ENCODE data around the gene SAMD1. TPM values are rescaled to one million over a fixed set of nuclear protein-coding genes. Genes with fewer than 3 reads are reported as not detected.
A peak's percentile ranks its signal among the peaks of the same experiment; 100 is the strongest.

Gene SAMD1
- total and polyA plus RNA-seq, 9 of the 15 experiments (the other 6 are each of a cell fraction or from before 2014, with no cell fraction given) = 2.9 to 96.0 (median 43.5) TPM

GRCh38 chr19:14093117-14093823, 2.7 kb upstream of the SAMD1 start (continued):
- TF ChIP-seq SMARCA5 (IDR thresholded peaks at IDR 0.05) (no peak), DACH1 (IDR thresholded peaks at IDR 0.05; ENCODE audit: partially characterized antibody) (no peak), KLF13 (tag; IDR thresholded peaks at IDR 0.05; ENCODE audit: borderline replicate concordance, low read depth) (no peak), ASH1L (IDR thresholded peaks at IDR 0.05; ENCODE audit: borderline replicate concordance, low read depth, partially characterized antibody) (no peak), MED1 (CRISPR knock-in tag; IDR thresholded peaks at IDR 0.05; ENCODE audit: borderline replicate concordance) (no peak), VEZF1 (CRISPR knock-in tag; IDR thresholded peaks at IDR 0.05) (no peak), BRF2 (IDR thresholded peaks at IDR 0.05; ENCODE audit: borderline replicate concordance, insufficient read depth, insufficient read length) (no peak), CXXC5 (CRISPR knock-in tag; IDR thresholded peaks at IDR 0.05) (no peak), TCFL5 (CRISPR knock-in tag; conservative IDR thresholded peaks at IDR 0.05) (no peak), E4F1 (CRISPR knock-in tag; IDR thresholded peaks at IDR 0.05; ENCODE audit: borderline replicate concordance) (no peak), GABPA (tag; conservative IDR thresholded peaks at IDR 0.05; ENCODE audit: low read depth) (no peak), BCOR (IDR thresholded peaks at IDR 0.05) (peak; percentile 79), ZNF644 (tag; IDR thresholded peaks at IDR 0.05; ENCODE audit: low read depth) (no peak), ZNF436 (CRISPR knock-in tag; IDR thresholded peaks at IDR 0.05) (no peak), TCF3 (CRISPR knock-in tag; IDR thresholded peaks at IDR 0.05) (no peak), RAD21 (CRISPR knock-in tag; conservative IDR thresholded peaks at IDR 0.05 in 1 of 2, IDR thresholded peaks at IDR 0.05 in 1 of 2) (no peak), TRIM24 (IDR thresholded peaks at IDR 0.05) (peak in 1 of 2 experiments; percentile 61; a peak in 2 of 4 replicates), ARID2 (IDR thresholded peaks at IDR 0.05) (no peak)
- TF ChIP-seq, protein P1, sequence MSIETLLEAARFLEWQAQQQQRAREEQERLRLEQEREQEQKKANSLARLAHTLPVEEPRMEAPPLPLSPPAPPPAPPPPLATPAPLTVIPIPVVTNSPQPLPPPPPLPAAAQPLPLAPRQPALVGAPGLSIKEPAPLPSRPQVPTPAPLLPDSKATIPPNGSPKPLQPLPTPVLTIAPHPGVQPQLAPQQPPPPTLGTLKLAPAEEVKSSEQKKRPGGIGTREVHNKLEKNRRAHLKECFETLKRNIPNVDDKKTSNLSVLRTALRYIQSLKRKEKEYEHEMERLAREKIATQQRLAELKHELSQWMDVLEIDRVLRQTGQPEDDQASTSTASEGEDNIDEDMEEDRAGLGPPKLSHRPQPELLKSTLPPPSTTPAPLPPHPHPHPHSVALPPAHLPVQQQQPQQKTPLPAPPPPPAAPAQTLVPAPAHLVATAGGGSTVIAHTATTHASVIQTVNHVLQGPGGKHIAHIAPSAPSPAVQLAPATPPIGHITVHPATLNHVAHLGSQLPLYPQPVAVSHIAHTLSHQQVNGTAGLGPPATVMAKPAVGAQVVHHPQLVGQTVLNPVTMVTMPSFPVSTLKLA (conservative IDR thresholded peaks at IDR 0.05) = no peak
- TF ChIP-seq, protein P2, sequence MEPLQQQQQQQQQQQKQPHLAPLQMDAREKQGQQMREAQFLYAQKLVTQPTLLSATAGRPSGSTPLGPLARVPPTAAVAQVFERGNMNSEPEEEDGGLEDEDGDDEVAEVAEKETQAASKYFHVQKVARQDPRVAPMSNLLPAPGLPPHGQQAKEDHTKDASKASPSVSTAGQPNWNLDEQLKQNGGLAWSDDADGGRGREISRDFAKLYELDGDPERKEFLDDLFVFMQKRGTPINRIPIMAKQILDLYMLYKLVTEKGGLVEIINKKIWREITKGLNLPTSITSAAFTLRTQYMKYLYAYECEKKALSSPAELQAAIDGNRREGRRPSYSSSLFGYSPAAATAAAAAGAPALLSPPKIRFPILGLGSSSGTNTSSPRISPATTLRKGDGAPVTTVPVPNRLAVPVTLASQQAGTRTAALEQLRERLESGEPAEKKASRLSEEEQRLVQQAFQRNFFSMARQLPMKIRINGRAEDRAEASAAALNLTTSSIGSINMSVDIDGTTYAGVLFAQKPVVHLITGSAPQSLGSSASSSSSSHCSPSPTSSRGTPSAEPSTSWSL (CRISPR knock-in tag; IDR thresholded peaks at IDR 0.05; ENCODE audit: borderline replicate concordance) = no peak
